ENCODE measurements around the gene RNPEP.

GRCh38 chr1:202054094-202054493 is 71.6 kb downstream of the RNPEP start:
- TF ChIP-seq CTCF (IDR thresholded peaks at IDR 0.05; ENCODE audit: low read depth, low read length, poor library complexity, severe bottlenecking) = no peak
- TF ChIP-seq EZH2phosphoT487 (IDR thresholded peaks at IDR 0.05; ENCODE audit: borderline replicate concordance, low read length) = no peak

Measured in DOHH2 (cell line).